SHP77 treated with DMSO at 0.1 percent for 48 hours (cell line): ENCODE measurements around the gene MED9.
"Not testable (repeated sequence)": the region's sequence is repeated elsewhere in the genome, so short reads cannot be mapped to it uniquely, and the experiment has no call there.

Experiments
- DNase-seq: peaks from one replicate; lab custom pipeline; 2025; lab: John Stamatoyannopoulos, UW

Gene MED9

GRCh38 chr17:17455173-17455572 is 21.6 kb upstream of the MED9 start:
- DNase-seq: peak; percentile 95

DNA sequence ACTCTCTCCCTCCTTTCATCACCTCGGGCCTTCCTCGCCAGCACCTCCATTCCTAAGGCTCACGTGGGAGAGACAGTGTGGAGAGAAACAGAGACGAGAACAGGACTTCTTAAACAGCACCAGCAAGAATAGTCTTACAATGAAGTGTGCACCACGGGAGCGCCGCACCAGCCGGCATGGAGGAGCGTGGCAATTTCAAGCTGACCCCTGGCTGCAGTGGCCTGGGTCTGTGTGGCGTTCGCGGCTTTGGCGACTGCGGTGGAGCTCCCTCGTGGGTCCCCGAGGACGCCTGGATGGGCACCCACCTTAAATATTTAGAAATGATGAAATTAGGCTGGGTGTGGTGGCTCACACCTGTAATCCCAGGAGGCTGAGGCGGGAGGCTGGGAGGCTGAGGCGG is 20.5 kb upstream of the MED9 start:
- no peak for DNase-seq

DNA sequence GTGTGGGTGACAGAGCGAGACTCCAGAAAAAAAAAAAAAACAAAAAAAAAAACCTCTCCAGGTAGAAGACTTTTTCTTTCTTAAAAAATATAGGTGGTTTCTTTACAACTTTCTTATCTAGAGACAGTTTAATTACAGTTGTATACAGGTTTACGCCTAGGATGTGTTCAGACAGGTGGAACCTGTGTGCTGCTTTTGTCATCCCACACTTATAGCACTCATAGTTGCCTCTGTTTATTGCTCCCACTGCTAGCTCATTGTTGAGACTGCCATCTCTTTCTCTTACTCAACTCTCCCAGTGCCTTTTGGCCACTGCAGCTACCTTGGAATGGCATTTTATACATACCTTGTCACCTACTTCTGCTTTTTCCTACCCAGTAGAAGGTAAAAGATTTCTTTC is 19.1 kb upstream of the MED9 start:
- no peak for DNase-seq

DNA sequence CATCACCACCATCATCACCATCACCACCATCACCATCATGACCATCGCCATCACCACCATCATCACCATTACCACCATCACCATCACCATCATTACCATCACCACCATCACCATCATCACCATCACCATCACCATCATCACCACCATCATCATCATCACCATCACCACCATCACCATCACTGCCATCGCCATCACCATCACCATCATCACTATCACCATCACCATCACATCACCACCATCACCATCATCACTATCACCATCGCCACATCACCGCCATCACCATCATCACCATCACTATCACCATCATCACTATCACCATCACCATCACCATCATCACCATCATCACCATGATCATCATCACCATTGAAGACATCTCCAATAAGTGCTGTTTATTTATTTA is 16.8 kb upstream of the MED9 start:
- no peak for DNase-seq

DNA sequence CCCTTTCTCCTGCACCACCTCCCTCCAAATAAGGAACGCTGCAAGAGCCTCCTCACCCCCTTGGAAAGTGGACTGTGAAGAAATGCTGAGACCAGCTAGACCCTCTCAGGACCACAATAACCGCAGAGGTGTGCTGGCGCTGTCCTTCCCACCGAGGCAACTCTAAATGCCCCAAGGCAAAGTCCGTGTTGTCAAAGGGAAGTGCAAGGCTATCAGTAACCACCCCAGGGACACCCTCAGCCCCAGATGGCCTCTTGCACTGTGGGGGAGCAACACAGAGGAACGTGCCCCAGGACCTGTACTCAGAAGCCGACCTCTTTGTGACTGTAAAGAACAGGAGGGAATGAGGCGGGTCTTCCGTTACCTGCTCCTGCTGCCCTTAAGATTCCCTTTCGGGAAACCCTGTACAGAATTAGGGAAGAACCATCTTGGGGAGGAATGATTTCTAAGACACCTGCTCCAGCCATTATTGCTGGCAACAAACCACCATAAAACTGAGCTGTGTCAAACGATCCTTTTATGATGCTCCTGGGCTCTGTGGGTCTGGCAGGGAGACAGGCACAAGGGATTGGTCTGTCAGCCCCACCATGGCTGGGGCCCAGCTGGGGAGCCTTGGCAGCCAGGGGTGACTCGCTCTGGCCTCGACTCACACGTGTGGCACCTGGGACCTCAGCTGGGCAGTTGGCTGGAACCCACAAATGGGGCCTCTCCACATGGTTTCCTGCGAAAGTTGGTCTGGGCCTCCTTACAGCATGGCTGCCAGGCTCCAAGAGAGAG is 14.6 kb upstream of the MED9 start:
- no peak for DNase-seq

DNA sequence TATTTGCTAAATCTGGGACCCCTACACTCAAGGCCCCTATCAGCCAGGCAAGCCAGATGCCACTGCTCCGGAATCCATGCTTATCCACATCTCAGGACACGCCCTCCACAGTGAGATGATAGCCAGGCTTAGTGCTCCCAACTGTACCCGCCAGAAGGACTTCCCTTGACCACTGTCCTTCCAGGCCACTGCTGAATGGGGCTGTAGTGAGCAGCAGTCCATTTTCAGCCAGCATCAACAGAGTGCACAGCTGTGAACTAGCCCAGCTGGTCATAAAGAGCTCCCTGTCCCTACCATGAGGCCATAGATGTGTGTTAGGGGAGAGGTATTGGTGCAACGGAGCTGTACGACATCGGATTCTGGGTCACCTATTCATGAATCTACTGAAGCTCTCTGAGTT is 13.0 kb upstream of the MED9 start:
- DNase-seq: no peak

- not testable (repeated sequence) for DNase-seq
Observed at GRCh38 chr17:17465878-17466277, 10.9 kb upstream of the MED9 start.

GRCh38 chr17:17466511-17466910 is 10.3 kb upstream of the MED9 start:
- no peak for DNase-seq

DNA sequence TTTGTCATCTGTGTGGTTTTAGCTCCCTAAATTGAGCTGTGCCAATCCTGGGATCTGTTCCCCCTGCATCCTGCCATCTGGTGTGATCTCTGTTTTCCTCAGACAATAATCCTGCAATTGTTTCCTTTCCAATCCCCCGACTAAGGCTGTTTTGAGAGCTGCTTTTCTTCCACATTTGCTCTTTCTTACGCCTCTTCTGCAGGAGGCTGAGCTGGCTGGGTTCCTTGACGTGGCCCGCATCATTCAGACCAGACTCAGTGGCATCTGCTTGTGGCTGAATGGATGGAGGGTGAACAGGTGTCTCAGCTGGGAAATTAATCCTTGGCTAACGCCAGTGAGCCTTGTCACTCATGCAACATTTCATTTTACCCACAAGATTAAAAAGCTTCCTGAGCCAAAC is 9.8 kb upstream of the MED9 start:
- DNase-seq: no peak

- peak; percentile 51 for DNase-seq
Observed at GRCh38 chr17:17467720-17468119, 9.1 kb upstream of the MED9 start.

DNA sequence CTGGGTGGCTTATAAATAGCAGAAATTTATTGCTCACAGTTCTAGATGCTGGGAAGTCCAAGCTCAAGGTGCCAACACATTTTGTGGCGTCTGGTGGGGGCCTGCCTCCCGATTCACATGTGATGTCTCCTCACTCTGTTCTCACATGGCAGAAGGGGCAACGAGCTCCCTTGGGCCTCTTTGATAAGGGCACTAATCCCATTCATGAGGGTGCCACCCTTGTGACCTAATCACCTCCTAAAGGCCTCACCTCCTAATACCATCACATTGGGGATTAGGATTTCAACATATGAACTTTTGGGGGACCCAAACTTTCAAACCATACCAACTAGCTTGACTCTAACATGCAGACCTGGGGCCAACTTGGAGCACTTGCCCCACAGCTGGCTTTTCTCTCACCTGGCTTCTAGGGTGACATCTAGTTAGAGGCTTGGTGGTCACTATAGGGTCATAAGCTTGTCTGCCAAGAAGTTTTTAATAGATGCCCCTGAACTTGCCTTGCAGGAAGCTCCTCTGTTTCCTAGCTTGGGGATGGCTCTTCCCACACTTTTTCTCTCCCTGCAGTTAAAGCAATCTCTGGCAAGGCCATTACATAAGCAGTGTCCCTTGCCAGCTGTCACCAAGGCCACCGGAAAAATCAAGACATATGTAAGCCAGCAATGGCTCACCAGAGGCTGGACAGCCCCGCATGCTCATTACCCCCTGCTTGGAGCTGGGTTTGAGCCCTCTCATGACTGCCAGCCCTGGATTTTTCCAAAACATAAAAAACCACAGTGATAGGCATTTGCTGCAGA is 8.4 kb upstream of the MED9 start:
- DNase-seq: no peak

- no peak for DNase-seq
Observed at GRCh38 chr17:17469358-17469757, 7.4 kb upstream of the MED9 start.

GRCh38 chr17:17469996-17470395 is 6.8 kb upstream of the MED9 start:
- DNase-seq: no peak

DNA sequence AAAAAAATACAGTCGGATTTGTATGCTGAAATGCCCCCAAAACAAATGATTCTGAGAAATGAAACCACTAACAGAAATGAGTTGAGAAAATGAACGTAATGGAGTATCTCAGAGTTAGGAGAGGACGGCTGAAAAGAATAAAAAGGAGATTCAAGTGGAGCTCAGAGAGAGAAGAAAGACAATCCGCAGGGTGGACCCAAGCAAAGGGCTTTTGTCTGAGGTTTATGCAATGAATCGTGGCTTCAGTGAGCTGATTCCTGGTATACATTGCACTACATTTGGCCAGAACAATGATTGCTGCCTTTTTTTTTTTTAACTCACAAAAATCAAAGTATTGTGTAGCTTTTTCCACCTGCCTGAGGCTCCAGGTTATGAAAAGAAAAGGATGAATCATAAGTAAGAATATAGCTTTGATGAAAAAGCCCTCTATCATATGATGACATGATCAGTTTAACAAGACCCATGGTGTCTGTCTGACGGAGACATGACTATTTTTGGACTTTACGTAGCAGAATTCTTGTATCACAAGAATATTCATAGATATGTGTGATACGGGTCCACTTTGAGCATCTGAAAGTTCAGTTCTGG is 4.4 kb upstream of the MED9 start:
- DNase-seq: peak; percentile 46

DNA sequence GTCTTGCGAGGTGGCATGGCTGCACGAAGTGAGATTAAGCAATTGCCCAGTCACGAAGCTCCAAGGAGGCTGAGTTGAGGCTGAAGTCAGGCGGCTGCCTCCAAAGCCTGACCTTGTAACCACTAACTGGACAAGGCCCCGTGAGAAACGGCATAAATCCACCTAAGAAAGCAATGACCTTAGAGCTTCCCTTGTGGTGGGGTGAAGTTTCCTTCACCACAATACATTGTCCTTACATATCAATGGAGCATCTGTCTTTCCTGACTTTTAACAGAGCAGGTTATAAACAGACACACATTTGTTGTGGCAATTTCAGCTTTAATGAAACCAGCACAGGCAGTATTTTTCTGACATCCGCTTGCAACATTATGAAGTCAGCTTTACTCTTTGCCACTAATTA is 2.5 kb upstream of the MED9 start:
- DNase-seq: no peak

DNA sequence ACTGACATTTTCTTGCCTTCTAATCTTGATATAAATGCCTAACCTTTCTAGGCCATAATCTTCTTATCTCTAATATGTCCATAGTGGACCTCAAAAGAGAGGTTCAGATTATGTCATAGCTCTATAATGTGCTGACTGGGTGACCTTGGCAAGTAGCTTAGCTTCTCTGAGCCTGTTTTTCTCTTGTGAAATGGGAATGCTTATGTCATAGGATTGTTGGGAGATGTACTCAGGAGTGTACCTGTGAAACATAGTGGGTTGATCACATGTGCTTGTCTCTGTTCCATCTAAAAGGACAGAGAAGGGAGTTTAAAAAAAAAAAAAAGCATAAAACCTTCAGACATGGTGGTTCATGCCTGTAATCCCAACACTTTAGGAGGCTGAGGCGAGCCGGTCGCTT is 2.4 kb downstream of the MED9 start:
- DNase-seq: no peak

- no peak for DNase-seq
Observed at GRCh38 chr17:17480593-17481148, 3.9 kb downstream of the MED9 start.

GRCh38 chr17:17481860-17482259 is 5.1 kb downstream of the MED9 start:
- no peak for DNase-seq

DNA sequence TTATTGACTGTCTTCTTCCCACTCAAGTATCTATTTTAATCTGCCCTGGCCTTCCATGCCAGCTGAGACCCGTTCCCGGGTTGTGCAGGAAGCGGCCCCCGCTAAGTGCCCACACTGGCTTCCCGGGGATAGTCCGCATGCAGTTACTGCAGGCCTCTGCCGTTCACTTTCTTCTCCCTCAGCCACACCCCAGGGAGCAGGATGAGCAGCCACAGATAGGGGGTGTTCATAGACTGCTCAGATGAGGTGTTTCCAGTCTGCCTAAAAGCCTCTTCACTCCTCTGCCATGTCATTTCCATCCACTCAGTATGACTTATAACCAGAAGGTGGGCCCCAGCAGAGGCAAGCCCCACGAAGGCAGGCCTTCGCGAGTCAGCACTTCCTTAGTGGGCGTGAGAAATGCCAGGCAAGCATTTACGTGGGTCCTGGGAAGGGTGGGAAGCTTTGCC is 7.7 kb downstream of the MED9 start:
- DNase-seq: no peak

DNA sequence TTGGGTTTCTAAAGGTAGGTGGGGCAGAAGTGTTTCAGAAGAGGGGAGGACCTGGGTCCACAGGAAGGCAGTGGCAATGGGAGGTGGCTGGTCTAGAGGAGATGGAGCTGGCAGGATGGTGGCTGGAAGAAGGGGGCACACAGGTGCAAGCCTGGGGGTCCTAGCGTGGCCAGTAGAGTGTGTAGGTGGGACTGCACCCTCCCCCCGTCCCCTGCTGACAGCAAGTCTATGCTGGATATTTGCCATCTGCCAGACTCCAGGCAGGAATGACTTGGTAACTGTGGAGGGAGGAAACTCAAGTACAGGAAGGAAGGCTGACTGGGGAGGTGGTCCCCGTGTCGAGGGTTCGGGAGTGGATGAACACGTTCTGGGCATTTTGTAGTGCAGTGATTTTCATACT is 8.6 kb downstream of the MED9 start:
- DNase-seq: no peak

DNA sequence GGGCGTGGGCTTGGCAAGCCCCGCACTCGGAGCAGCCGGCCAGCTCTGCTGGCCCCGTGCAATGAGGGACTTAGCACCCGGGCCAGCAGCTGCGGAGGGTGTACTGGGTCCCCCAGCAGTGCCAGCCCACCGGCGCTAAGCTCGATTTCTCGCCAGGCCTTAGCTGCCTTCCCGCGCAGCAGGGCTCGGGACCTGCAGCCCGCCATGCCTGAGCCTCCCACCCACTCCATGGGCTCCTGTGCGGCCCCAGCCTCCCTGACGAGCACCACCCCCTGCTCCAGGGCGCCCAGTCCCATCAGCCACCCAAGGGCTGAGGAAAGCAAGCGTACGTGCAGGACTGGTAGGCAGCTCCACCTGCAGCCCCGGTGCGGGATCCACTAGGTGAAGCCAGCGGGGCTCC is 9.6 kb downstream of the MED9 start:
- DNase-seq: not testable (repeated sequence)

DNA sequence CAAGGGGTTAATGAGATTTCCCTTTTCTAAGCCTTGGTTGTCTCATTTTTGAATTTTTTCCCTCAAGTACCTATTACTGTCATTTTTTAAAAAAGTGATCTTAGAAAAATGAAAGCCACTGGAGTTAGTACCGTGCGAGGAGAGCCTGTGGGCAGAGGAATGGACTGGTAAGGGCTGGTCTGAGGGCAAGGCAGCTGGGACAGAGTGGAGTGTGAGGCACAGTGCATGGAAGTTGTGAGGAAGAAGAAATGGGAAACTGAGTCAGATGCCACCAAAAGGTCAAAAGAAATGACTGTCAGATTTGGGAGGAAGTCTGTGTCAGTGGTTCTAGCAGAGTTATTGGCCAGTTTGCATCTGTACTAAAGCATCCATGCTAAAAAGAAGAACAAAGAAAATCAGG is 11.2 kb downstream of the MED9 start:
- DNase-seq: no peak

GRCh38 chr17:17491031-17491471 is 14.3 kb downstream of the MED9 start:
- DNase-seq: no peak
